Activated CD8-positive, alpha-beta T cell treated with anti-CD3 and anti-CD28 coated beads for 36 hours (primary cell): ENCODE data around the gene STXBP4. TPM values are rescaled to one million over a fixed set of nuclear protein-coding genes. Genes with fewer than 3 reads are reported as not detected.

Experiments used
- ATAC-seq: fragments of 200-7000 bp; cut with Tn5 transposase; one replicate; pipeline ENCODE4 v1.10.0; 2021; ENCODE audit warnings: mild to moderate bottlenecking, moderate library complexity
- CTCF ChIA-PET: fragments of 350-600 bp; sonication (Branson Sonifier 250); formaldehyde crosslinking; loops from one replicate; lab custom pipeline; 2021; ENCODE audit warnings: antibody characterized with exemption; lab: Charles Lee
- POLR2A ChIA-PET: fragments of 350-600 bp; sonication (Branson Sonifier 250); formaldehyde crosslinking; loops from one replicate; lab custom pipeline; 2021; ENCODE audit warnings: antibody characterized with exemption; lab: Charles Lee
- DNase-seq: peaks from one replicate; pipeline ENCODE4 v3.0.0-alpha.2; 2020
- H3K27ac Mint-ChIP-seq: one replicate; pipeline ENCODE4 v1.8.0; 2021; ENCODE audit warnings: mild to moderate bottlenecking, mixed read lengths
- H3K27me3 Mint-ChIP-seq: one replicate; pipeline ENCODE4 v1.8.0; 2021; ENCODE audit warnings: mixed read lengths
- H3K36me3 Mint-ChIP-seq: one replicate; pipeline ENCODE4 v1.8.0; 2021; ENCODE audit warnings: low read depth, mixed read lengths
- H3K4me1 Mint-ChIP-seq: one replicate; pipeline ENCODE4 v1.8.0; 2021; ENCODE audit warnings: low read depth, mixed read lengths
- H3K4me3 Mint-ChIP-seq: one replicate; pipeline ENCODE4 v1.8.0; 2021; ENCODE audit warnings: mild to moderate bottlenecking, moderate library complexity, mixed read lengths
- H3K9me3 Mint-ChIP-seq: one replicate; pipeline ENCODE4 v1.8.0; 2021; ENCODE audit warnings: mixed read lengths
- intact Hi-C: fragments of 100-400 bp; cut with micrococcal nuclease; formaldehyde crosslinking; loops from one replicate; pipeline ENCODE4 v1.10.0; 2022
- total RNA-seq, 2 experiments: library from RNA; stranded (reverse); gene quantifications; one replicate each; pipeline ENCODE4 v1.2.3, GENCODE V29; 2021
- TF ChIP-seq, protein P1 (sequence below): fragments of 200-600 bp; IDR thresholded peaks from one replicate; pipeline ENCODE4 v1.8.0; 2022; ENCODE audit warnings: antibody characterized with exemption, mild to moderate bottlenecking

The STXBP4 gene
- total RNA-seq, 2 experiments from 2014 or later: 4.8 to 6.4 TPM

DNA sequence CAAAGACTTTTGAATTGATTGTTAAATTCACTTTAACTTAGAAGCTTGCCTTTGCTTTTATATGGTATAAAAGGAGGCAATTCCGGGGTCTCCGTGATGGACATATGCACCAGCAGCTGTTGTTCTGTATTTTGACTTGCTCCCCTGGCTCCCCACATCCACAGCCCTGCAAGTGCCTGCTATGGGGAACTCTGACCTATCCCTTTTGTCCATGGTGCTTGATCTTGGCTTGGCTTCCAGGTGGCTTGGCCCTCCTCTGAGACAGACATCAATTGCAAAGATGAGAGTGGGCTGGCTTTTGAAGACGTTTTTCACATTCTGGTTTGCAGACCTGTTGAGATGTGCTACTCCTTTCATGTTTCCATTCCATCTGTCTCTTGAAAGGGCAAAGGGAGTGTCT, 41.0 kb upstream of the STXBP4 start:
- Mint-ChIP-seq H3K36me3 (no peaks in the 10 kb centered on the region), H3K4me3 (no peak overlapping the region), H3K27ac (no peak overlapping the region), H3K4me1 (no peaks in the 10 kb centered on the region), H3K9me3 (no peaks in the 10 kb centered on the region), H3K27me3 (peaks cover 14% of the 10 kb centered on the region)
- CTCF ChIA-PET: no interaction called here
- intact Hi-C loops: no loop called here
- DNase-seq: no peak
- TF ChIP-seq, protein P1, sequence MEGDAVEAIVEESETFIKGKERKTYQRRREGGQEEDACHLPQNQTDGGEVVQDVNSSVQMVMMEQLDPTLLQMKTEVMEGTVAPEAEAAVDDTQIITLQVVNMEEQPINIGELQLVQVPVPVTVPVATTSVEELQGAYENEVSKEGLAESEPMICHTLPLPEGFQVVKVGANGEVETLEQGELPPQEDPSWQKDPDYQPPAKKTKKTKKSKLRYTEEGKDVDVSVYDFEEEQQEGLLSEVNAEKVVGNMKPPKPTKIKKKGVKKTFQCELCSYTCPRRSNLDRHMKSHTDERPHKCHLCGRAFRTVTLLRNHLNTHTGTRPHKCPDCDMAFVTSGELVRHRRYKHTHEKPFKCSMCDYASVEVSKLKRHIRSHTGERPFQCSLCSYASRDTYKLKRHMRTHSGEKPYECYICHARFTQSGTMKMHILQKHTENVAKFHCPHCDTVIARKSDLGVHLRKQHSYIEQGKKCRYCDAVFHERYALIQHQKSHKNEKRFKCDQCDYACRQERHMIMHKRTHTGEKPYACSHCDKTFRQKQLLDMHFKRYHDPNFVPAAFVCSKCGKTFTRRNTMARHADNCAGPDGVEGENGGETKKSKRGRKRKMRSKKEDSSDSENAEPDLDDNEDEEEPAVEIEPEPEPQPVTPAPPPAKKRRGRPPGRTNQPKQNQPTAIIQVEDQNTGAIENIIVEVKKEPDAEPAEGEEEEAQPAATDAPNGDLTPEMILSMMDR: no peak
- POLR2A ChIA-PET: no interaction called here
- ATAC-seq: no peak

DNA sequence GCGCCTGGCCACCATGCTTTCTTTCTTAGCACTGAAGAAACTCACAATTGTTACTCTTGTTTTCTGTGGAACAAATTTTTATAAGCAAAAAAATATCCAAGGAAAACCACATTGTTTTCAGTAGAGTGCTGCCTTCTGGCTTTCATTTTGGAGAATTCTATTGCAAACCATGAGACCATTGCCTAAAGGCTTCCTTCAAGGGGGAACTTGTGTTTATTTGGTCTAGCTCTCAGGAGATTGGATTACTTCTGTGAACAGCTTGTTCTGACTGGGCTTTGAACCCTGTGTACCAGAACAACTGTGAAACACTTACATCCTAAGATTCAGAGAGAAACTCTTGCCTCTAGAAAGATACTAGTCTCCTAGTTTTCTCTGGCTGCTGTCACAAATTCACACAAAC, 35.9 kb upstream of the STXBP4 start:
- DNase-seq (no peak), ATAC-seq (no peak)
- TF ChIP-seq, protein P1: no peak
- no peak overlapping the region for H3K27ac Mint-ChIP-seq
- H3K36me3 Mint-ChIP-seq: no peaks in the 10 kb centered on the region
- no peaks in the 10 kb centered on the region for H3K4me1 Mint-ChIP-seq
- peaks cover 14% of the 10 kb centered on the region for H3K27me3 Mint-ChIP-seq
- no peak overlapping the region for H3K4me3 Mint-ChIP-seq
- no peaks in the 10 kb centered on the region for H3K9me3 Mint-ChIP-seq
- ChIA-PET CTCF (no interaction called here), POLR2A (no interaction called here)
- intact Hi-C loops: no loop called here

DNA sequence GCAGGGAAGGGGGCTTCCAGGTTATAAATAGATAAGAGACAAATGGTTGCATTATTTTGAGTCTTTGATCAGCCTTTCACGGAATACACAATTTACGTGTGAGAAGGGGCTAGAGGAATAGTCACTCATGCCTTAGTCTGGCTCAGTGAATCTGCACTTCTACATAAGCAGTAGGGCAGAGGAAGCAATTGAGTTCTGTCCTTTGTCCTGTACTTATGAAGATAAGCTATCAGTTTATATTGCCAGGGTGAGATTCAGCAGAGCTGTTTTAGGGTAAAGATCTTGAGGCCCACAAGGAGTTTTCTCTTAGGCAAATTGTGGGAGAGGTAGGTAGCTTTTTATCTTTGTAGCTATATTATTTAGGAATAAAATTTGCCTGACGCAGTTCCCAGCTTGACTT, 34.6 kb upstream of the STXBP4 start:
- POLR2A ChIA-PET: no interaction called here
- CTCF ChIA-PET: no interaction called here
- TF ChIP-seq, protein P1: no peak
- ATAC-seq: no peak
- H3K4me1 Mint-ChIP-seq: no peaks in the 10 kb centered on the region
- no peaks in the 10 kb centered on the region for H3K36me3 Mint-ChIP-seq
- no peaks in the 10 kb centered on the region for H3K9me3 Mint-ChIP-seq
- H3K27ac Mint-ChIP-seq: no peak overlapping the region
- H3K4me3 Mint-ChIP-seq: no peak overlapping the region
- DNase-seq: no peak
- H3K27me3 Mint-ChIP-seq: peaks cover 11% of the 10 kb centered on the region
- intact Hi-C loops: no loop called here

DNA sequence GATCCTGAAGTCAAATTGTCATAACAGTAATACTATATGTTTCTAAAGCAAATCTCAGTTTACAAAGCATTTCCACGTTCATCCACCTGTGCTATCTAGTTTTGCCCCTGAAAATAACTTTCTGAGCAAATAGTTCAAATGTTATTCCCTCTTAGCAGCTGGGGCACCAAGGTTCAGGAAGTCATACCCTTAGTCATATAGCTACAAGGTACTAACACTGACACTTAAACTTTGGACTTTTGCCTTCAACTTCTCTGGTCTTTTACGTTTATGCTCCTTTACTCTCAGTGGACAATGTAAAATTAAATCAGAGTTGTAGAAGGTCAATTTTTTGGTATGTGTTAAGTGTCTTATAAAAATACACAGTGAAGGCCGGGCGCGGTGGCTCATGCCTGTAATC, 33.1 kb upstream of the STXBP4 start:
- intact Hi-C loops: no loop called here
- POLR2A ChIA-PET: no interaction called here
- TF ChIP-seq, protein P1: no peak
- Mint-ChIP-seq H3K27me3 (peaks cover 6% of the 10 kb centered on the region), H3K9me3 (no peaks in the 10 kb centered on the region), H3K27ac (no peak overlapping the region), H3K36me3 (no peaks in the 10 kb centered on the region), H3K4me1 (no peaks in the 10 kb centered on the region), H3K4me3 (no peak overlapping the region)
- no peak for ATAC-seq
- CTCF ChIA-PET: no interaction called here
- DNase-seq: no peak

DNA sequence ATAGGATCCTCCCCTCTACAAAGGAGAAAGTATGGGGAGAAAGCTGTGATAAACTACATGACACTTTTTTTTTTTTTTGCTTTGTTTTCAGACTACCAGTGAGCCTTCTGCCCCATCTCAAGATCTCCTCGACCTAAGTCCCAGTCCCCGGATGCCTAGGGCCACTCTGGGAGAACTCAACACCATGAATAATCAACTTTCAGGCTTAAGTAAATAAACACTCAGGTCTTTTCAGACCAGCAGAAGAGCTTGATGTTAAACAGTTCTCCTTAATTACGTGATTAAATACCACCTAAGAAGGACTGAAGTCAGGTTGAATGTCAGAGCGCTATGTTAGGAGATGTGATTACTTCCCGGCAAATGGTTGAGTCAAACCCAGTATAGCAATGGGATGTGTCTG, 31.5 kb upstream of the STXBP4 start:
- ChIA-PET POLR2A (no interaction called here), CTCF (no interaction called here)
- ATAC-seq: no peak
- TF ChIP-seq, protein P1: no peak
- Mint-ChIP-seq H3K9me3 (no peaks in the 10 kb centered on the region), H3K27ac (no peak overlapping the region), H3K4me1 (no peaks in the 10 kb centered on the region), H3K4me3 (no peak overlapping the region), H3K27me3 (peaks cover 6% of the 10 kb centered on the region), H3K36me3 (no peaks in the 10 kb centered on the region)
- intact Hi-C loops: no loop called here
- DNase-seq: no peak
